Peyer's patch (tissue), 4 donors: ENCODE measurements around the gene KRT7.

Experiments used
- CTCF ChIP-seq, 6 experiments: fragments of 450-650 bp in 4 of 6; fragments of 200-600 bp in 2 of 6; sonication (generic) in 1 of 6; IDR thresholded peaks; one replicate each; pipeline ENCODE4 v1.5.1; 2017 to 2019; ENCODE audit warnings: antibody characterized with exemption in 6 of 6, mild to moderate bottlenecking in 3 of 6, moderate library complexity in 1 of 6
- POLR2A ChIP-seq, 2 donors: fragments of 450-650 bp; IDR thresholded peaks; one replicate each; pipeline ENCODE4 v1.5.1; 2017; ENCODE audit warnings: antibody characterized with exemption in 2 of 2, mild to moderate bottlenecking in 2 of 2, moderate library complexity in 2 of 2

GRCh38 chr12:52245962-52246569 is 13.0 kb downstream of the KRT7 start:
- TF ChIP-seq POLR2A (IDR thresholded peaks at IDR 0.05) (no peak), CTCF (IDR thresholded peaks at IDR 0.05) (no peak)
